Measurements from ENCODE around the gene NACC1.

Gene NACC1

DNA sequence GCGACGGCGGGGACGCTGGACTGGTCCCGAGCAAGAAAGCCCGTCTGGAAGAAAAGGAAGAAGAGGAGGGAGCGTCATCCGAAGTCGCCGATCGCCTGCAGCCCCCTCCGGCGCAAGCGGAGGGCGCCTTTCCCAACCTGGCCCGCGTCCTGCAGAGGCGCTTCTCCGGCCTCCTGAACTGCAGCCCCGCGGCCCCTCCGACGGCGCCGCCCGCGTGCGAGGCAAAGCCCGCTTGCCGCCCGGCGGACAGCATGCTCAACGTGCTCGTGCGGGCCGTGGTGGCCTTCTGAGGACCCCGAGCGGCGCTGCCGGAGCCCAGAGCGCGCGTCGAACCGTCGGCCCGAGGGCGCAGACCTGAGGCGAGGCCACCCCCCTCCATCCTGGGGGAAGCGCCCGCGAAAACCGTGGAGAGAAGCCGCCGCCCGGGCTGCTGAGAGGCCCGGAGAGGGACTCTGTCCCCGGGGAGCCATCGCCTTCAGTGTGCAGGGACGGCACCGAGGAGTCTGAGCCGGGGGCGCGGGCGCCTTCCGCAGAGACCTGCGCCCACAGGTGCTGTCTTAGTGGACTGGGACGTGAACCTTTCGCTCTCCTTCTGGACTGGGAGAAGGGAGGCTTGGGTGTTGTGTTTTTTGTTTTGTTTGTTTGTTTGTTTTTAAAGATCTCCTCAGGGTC lies 35.6 kb downstream of the NACC1 start (continued):
- TF ChIP-seq ZNF513 (tag by site-specific recombination; IDR thresholded peaks at IDR 0.05) (no peak), ZNF146 (tag by site-specific recombination; IDR thresholded peaks at IDR 0.05) (no peak; the same call in 1 of the 2 replicates), ZNF223 (tag by site-specific recombination; IDR thresholded peaks at IDR 0.05) (no peak), ZNF324 (tag by site-specific recombination; IDR thresholded peaks at IDR 0.05) (no peak; the same call in 1 of the 2 replicates), ZNF596 (tag by site-specific recombination; IDR thresholded peaks at IDR 0.05) (no peak), ZNF423 (tag by site-specific recombination; IDR thresholded peaks at IDR 0.05) (0 out of 2 replicates have a peak, but pooled peaks have one; percentile 40), ZNF174 (tag by site-specific recombination; IDR thresholded peaks at IDR 0.05) (no peak), HIC1 (tag by site-specific recombination; IDR thresholded peaks at IDR 0.05) (no peak), ZNF843 (tag by site-specific recombination; IDR thresholded peaks at IDR 0.05) (no peak)
- TF ChIP-seq, protein P1, sequence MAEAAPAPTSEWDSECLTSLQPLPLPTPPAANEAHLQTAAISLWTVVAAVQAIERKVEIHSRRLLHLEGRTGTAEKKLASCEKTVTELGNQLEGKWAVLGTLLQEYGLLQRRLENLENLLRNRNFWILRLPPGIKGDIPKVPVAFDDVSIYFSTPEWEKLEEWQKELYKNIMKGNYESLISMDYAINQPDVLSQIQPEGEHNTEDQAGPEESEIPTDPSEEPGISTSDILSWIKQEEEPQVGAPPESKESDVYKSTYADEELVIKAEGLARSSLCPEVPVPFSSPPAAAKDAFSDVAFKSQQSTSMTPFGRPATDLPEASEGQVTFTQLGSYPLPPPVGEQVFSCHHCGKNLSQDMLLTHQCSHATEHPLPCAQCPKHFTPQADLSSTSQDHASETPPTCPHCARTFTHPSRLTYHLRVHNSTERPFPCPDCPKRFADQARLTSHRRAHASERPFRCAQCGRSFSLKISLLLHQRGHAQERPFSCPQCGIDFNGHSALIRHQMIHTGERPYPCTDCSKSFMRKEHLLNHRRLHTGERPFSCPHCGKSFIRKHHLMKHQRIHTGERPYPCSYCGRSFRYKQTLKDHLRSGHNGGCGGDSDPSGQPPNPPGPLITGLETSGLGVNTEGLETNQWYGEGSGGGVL (tag by site-specific recombination; IDR thresholded peaks at IDR 0.05) = no peak

GRCh38 chr19:13154241-13154778 lies 36.2 kb downstream of the NACC1 start:
- ChIA-PET POLR2A (interaction anchor here (0.9 to 2.6 kb wide), 8 partner anchors 11 to 698 kb away, joined by 4 to 60 read pairs (median 6); partner anchors contain the start of gene NACC1), CTCF (interaction anchor here (1.7 kb wide), 1 partner anchor 41 kb away, joined by 7 read pairs; no protein-coding TSS in a partner anchor)
- Histone ChIP-seq H3K9me3 (ENCODE audit: control insufficient read depth, insufficient read depth, low read depth, low read length) (no peaks in the 10 kb centered on the region), H3K4me3 (ENCODE audit: low read depth, low read length) (peak overlapping the region; percentile 99), H3K27ac (ENCODE audit: extremely low read depth, low read depth, low read length) (peak overlapping the region; percentile 98), H3K36me3 (ENCODE audit: control insufficient read depth in 2 of 2, insufficient read depth in 1 of 2, low read length in 2 of 2) (peaks cover 0 to 11% of the 10 kb centered on the region in 2 experiments; a peak in 1 of 3 replicates), H3K4me1 (ENCODE audit: control insufficient read depth, insufficient read depth, low read length) (peaks cover 10% of the 10 kb centered on the region)
- TF ChIP-seq ZNF302 (tag by site-specific recombination; IDR thresholded peaks at IDR 0.05; ENCODE audit: low read depth) = no peak
- TF ChIP-seq ZNF366 (tag by site-specific recombination; conservative IDR thresholded peaks at IDR 0.05) = peak; percentile 42; the same call in 1 of the 2 replicates
- peak; percentile 99 for TF ChIP-seq ZFHX2 (tag by site-specific recombination; conservative IDR thresholded peaks at IDR 0.05)
- TF ChIP-seq, protein P1 (tag by site-specific recombination; IDR thresholded peaks at IDR 0.05) = peak; percentile 64
- peak; percentile 58 for TF ChIP-seq BCL11B (tag by site-specific recombination; IDR thresholded peaks at IDR 0.05; ENCODE audit: low read depth)
- peak; percentile 66; the same call in 1 of the 2 replicates for TF ChIP-seq IKZF3 (tag by site-specific recombination; IDR thresholded peaks at IDR 0.05)
- no peak for TF ChIP-seq ZNF146 (tag by site-specific recombination; IDR thresholded peaks at IDR 0.05)
- TF ChIP-seq ZNF76 (tag by site-specific recombination; IDR thresholded peaks at IDR 0.05; ENCODE audit: borderline replicate concordance, low read depth) = peak; percentile 33; the same call in 1 of the 2 replicates
- TF ChIP-seq, protein P2, sequence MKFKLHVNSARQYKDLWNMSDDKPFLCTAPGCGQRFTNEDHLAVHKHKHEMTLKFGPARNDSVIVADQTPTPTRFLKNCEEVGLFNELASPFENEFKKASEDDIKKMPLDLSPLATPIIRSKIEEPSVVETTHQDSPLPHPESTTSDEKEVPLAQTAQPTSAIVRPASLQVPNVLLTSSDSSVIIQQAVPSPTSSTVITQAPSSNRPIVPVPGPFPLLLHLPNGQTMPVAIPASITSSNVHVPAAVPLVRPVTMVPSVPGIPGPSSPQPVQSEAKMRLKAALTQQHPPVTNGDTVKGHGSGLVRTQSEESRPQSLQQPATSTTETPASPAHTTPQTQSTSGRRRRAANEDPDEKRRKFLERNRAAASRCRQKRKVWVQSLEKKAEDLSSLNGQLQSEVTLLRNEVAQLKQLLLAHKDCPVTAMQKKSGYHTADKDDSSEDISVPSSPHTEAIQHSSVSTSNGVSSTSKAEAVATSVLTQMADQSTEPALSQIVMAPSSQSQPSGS (tag by site-specific recombination; IDR thresholded peaks at IDR 0.05; ENCODE audit: low read depth) = peak; percentile 58; the same call in 1 of the 2 replicates
- TF ChIP-seq KLF8 (tag by site-specific recombination; IDR thresholded peaks at IDR 0.05) = peak; percentile 98
- TF ChIP-seq EGR2 (tag by site-specific recombination; IDR thresholded peaks at IDR 0.05; ENCODE audit: low read depth) = peak; percentile 97
- TF ChIP-seq, protein P3, sequence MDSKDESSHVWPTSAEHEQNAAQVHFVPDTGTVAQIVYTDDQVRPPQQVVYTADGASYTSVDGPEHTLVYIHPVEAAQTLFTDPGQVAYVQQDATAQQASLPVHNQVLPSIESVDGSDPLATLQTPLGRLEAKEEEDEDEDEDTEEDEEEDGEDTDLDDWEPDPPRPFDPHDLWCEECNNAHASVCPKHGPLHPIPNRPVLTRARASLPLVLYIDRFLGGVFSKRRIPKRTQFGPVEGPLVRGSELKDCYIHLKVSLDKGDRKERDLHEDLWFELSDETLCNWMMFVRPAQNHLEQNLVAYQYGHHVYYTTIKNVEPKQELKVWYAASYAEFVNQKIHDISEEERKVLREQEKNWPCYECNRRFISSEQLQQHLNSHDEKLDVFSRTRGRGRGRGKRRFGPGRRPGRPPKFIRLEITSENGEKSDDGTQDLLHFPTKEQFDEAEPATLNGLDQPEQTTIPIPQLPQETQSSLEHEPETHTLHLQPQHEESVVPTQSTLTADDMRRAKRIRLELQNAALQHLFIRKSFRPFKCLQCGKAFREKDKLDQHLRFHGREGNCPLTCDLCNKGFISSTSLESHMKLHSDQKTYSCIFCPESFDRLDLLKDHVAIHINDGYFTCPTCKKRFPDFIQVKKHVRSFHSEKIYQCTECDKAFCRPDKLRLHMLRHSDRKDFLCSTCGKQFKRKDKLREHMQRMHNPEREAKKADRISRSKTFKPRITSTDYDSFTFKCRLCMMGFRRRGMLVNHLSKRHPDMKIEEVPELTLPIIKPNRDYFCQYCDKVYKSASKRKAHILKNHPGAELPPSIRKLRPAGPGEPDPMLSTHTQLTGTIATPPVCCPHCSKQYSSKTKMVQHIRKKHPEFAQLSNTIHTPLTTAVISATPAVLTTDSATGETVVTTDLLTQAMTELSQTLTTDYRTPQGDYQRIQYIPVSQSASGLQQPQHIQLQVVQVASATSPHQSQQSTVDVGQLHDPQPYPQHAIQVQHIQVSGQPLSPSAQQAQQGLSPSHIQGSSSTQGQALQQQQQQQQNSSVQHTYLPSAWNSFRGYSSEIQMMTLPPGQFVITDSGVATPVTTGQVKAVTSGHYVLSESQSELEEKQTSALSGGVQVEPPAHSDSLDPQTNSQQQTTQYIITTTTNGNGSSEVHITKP (tag by site-specific recombination; IDR thresholded peaks at IDR 0.05) = peak; percentile 69
- peak; percentile 71 for TF ChIP-seq ZEB2 (tag by site-specific recombination; IDR thresholded peaks at IDR 0.05)
